Measurements from ENCODE around the gene TMEM218. TPM values are rescaled to one million over a fixed set of nuclear protein-coding genes. Genes with fewer than 3 reads are reported as not detected.

TMEM218 gene
- 7.9 TPM for total RNA-seq
- long read RNA-seq, partial matches to known transcripts, result 0 of 3 reads
- long read RNA-seq, other reads (novel, unspliced or antisense), result 3 of 3 reads

- peak; percentile 99 for DNase-seq
- intact Hi-C loops (cut with micrococcal nuclease), result no loop called here
- ATAC-seq, result peak; percentile 100
These were observed at the start of gene TMEM218 for GRCh38 chr11:125111343-125112207. TMEM218 (minus strand) TSS chr11:125111626; CDS start chr11:125102241, 9,385 bp downstream.

GRCh38 chr11:125157953-125158680, 46.7 kb upstream of the TMEM218 start:
- intact Hi-C loops (cut with micrococcal nuclease), result no loop called here
- ATAC-seq (no peak), DNase-seq (no peak)

- intact Hi-C loops (cut with micrococcal nuclease), result no loop called here
- ATAC-seq, result no peak
- DNase-seq, result no peak
These were observed 45.8 kb upstream of the TMEM218 start for GRCh38 chr11:125157118-125157733.

- DNase-seq, result no peak
- no peak for ATAC-seq
- intact Hi-C loops (cut with micrococcal nuclease), result no loop called here
These were observed 45.1 kb upstream of the TMEM218 start for GRCh38 chr11:125156346-125157117.

- intact Hi-C loops (cut with micrococcal nuclease), result no loop called here
- ATAC-seq, result no peak
- DNase-seq, result no peak
These were observed 44.3 kb upstream of the TMEM218 start for GRCh38 chr11:125155767-125156166.

- no peak for ATAC-seq
- intact Hi-C loops (cut with micrococcal nuclease), result no loop called here
- no peak for DNase-seq
These were observed 43.6 kb upstream of the TMEM218 start for GRCh38 chr11:125155100-125155444.

GRCh38 chr11:125154378-125155099, 43.1 kb upstream of the TMEM218 start:
- intact Hi-C loops (cut with micrococcal nuclease), result no loop called here
- DNase-seq (no peak), ATAC-seq (no peak)

- intact Hi-C loops (cut with micrococcal nuclease), result no loop called here
These were observed 42.4 kb upstream of the TMEM218 start for GRCh38 chr11:125153837-125154236.

GRCh38 chr11:125148743-125149142, 37.3 kb upstream of the TMEM218 start:
- no peak for ATAC-seq
- intact Hi-C loops (cut with micrococcal nuclease), result no loop called here
- no peak for DNase-seq

More at GRCh38 chr11:125153837-125154236, 42.4 kb upstream of the TMEM218 start:
- DNase-seq (no peak), ATAC-seq (no peak)

GRCh38 chr11:125148011-125148410, 36.6 kb upstream of the TMEM218 start:
- no peak for DNase-seq
- intact Hi-C loops (cut with micrococcal nuclease), result no loop called here
- ATAC-seq, result no peak

GRCh38 chr11:125147280-125147679, 35.9 kb upstream of the TMEM218 start:
- no peak for DNase-seq
- intact Hi-C loops (cut with micrococcal nuclease), result no loop called here
- peak; percentile 83 for ATAC-seq

GRCh38 chr11:125146232-125146631, 34.8 kb upstream of the TMEM218 start:
- intact Hi-C loops (cut with micrococcal nuclease), result no loop called here
- ATAC-seq (no peak), DNase-seq (no peak)

- DNase-seq (peak; percentile 63), ATAC-seq (peak; percentile 74)
These were observed 30.5 kb upstream of the TMEM218 start for GRCh38 chr11:125141686-125142535.

GRCh38 chr11:125141178-125141577, 29.8 kb upstream of the TMEM218 start:
- intact Hi-C loops (cut with micrococcal nuclease), result no loop called here
- no peak for DNase-seq
- ATAC-seq, result no peak

More at GRCh38 chr11:125141686-125142535, 30.5 kb upstream of the TMEM218 start:
- intact Hi-C loops (cut with micrococcal nuclease), result no loop called here

GRCh38 chr11:125140233-125140632, 28.8 kb upstream of the TMEM218 start:
- intact Hi-C loops (cut with micrococcal nuclease), result no loop called here
- DNase-seq (no peak), ATAC-seq (no peak)

GRCh38 chr11:125139778-125140177, 28.4 kb upstream of the TMEM218 start:
- no peak for DNase-seq
- no peak for ATAC-seq

GRCh38 chr11:125138966-125139365, 27.5 kb upstream of the TMEM218 start:
- intact Hi-C loops (cut with micrococcal nuclease), result no loop called here

More at GRCh38 chr11:125139778-125140177, 28.4 kb upstream of the TMEM218 start:
- intact Hi-C loops (cut with micrococcal nuclease), result no loop called here

GRCh38 chr11:125136001-125136400, 24.6 kb upstream of the TMEM218 start:
- intact Hi-C loops (cut with micrococcal nuclease), result no loop called here
- no peak for ATAC-seq

More at GRCh38 chr11:125138966-125139365, 27.5 kb upstream of the TMEM218 start:
- ATAC-seq, result no peak
- no peak for DNase-seq

More at GRCh38 chr11:125136001-125136400, 24.6 kb upstream of the TMEM218 start:
- DNase-seq, result no peak

All from left ventricle myocardium superior (tissue), 1 donor.